Esophagus squamous epithelium (tissue), 5 donors: ENCODE data around the gene NUDT13. TPM values are rescaled to one million over a fixed set of nuclear protein-coding genes. Genes with fewer than 3 reads are reported as not detected.

ENCODE experiments used
- DNase-seq: peaks from one replicate; lab custom pipeline; 2025; lab: John Stamatoyannopoulos, UW
- H3K27ac ChIP-seq, 4 donors: fragments of 200-600 bp; sonication (generic); one replicate each; pipeline ENCODE4 v1.5.1; 2016 to 2019; ENCODE audit warnings: mild to moderate bottlenecking in 1 of 4
- H3K27me3 ChIP-seq, 4 donors: fragments of 200-600 bp; sonication (generic); 1 replicate in 3 of 4; 2 replicates in 1 of 4; pipeline versions ENCODE4 v1.5.1 to v1.6.0; 2017 to 2021; ENCODE audit warnings: antibody characterized with exemption in 1 of 4
- H3K36me3 ChIP-seq, 3 donors: fragments of 200-600 bp; sonication (generic); one replicate each; pipeline ENCODE4 v1.5.1; 2016 to 2019
- H3K4me1 ChIP-seq, 3 donors: fragments of 200-600 bp; sonication (generic); one replicate each; pipeline ENCODE4 v1.5.1; 2017 to 2019
- H3K4me3 ChIP-seq, 4 donors: fragments of 200-600 bp; sonication (generic); 1 replicate in 3 of 4; 2 replicates in 1 of 4; pipeline ENCODE4 v1.5.1; 2016 to 2019; ENCODE audit warnings: mild to moderate bottlenecking in 2 of 4, moderate library complexity in 1 of 4
- H3K9me3 ChIP-seq, 3 donors: fragments of 200-600 bp; sonication (generic); one replicate each; pipeline ENCODE4 v1.5.1; 2016 to 2019
- CTCF ChIP-seq, 6 experiments: fragments of 450-650 bp in 4 of 6; fragments of 200-600 bp in 2 of 6; sonication (generic) in 2 of 6; IDR thresholded peaks; one replicate each; pipeline ENCODE4 v1.5.1; 2016 to 2019; ENCODE audit warnings: antibody characterized with exemption in 6 of 6, mild to moderate bottlenecking in 4 of 6, moderate library complexity in 4 of 6
- POLR2A ChIP-seq, 4 donors: fragments of 450-650 bp; IDR thresholded peaks; one replicate each; pipeline ENCODE4 v1.6.1; 2017; ENCODE audit warnings: antibody characterized with exemption in 4 of 4, mild to moderate bottlenecking in 4 of 4, moderate library complexity in 3 of 4
- WGBS, 2 donors: methylation state at CpG; one replicate each; pipeline ENCODE4 v1.1.5; 2018; 5-methylcytosine and 5-hydroxymethylcytosine counted together
- intact Hi-C: fragments of 100-400 bp; cut with DNase I; formaldehyde crosslinking; loops from one replicate; pipeline ENCODE4 v1.15.0; 2022
- total RNA-seq, 4 donors: library from RNA; depleted of rRNA; stranded (reverse); fragments of >200 nt; gene quantifications; one replicate each; pipeline ENCODE4 v1.1.0, GENCODE V29; 2016
- donor health status: DM: yes; HTN: yes; CAD: no.

Gene NUDT13
- total RNA-seq, 4 donors from 2014 or later, result 0.88 to 1.9 (median 1.3) TPM; not detected in 1

- WGBS, 2 donors, result 2 to 5% methylated on average over 5 of the region's 5 CpGs
- H3K4me1 ChIP-seq, result peaks cover 0 to 33% (median 14%) of the 10 kb centered on the region in 3 donors
- peak overlapping the region in 3 of 4 donors; percentile 92 to 96 (median 95) for H3K27ac ChIP-seq
- H3K36me3 ChIP-seq, result peaks cover 0 to under 1% (median 0%) of the 10 kb centered on the region in 3 donors
- no peaks in the 10 kb centered on the region for H3K9me3 ChIP-seq
- peak overlapping the region; percentile 66 to 93 (median 87) for H3K4me3 ChIP-seq
- TF ChIP-seq CTCF (IDR thresholded peaks at IDR 0.05), result no peak
- no peak for TF ChIP-seq POLR2A (IDR thresholded peaks at IDR 0.05)
- H3K27me3 ChIP-seq, result no peaks in the 10 kb centered on the region
- intact Hi-C loops, result no loop called here
- no peak for DNase-seq
Observed at GRCh38 chr10:73094986-73095480, 15.2 kb upstream of the NUDT13 start.

GRCh38 chr10:73095481-73096021 is 14.7 kb upstream of the NUDT13 start:
- TF ChIP-seq POLR2A (IDR thresholded peaks at IDR 0.05), result no peak
- TF ChIP-seq CTCF (IDR thresholded peaks at IDR 0.05), result no peak
- intact Hi-C loops, result no loop called here
- peak overlapping the region; percentile 92 to 96 (median 95) for H3K27ac ChIP-seq
- peak overlapping the region; percentile 66 to 93 (median 87) for H3K4me3 ChIP-seq
- 1% methylated on average over 14 of the region's 14 CpGs for WGBS, 2 donors
- H3K27me3 ChIP-seq, result no peaks in the 10 kb centered on the region
- peaks cover 0 to 6% (median 0%) of the 10 kb centered on the region in 3 donors for H3K36me3 ChIP-seq
- DNase-seq, result no peak
- peaks cover 0 to 33% (median 14%) of the 10 kb centered on the region in 3 donors for H3K4me1 ChIP-seq
- H3K9me3 ChIP-seq, result no peaks in the 10 kb centered on the region

GRCh38 chr10:73096041-73096448 is 14.2 kb upstream of the NUDT13 start:
- H3K4me3 ChIP-seq, result peak overlapping the region; percentile 66 to 93 (median 87)
- peaks cover 0 to 9% (median 0%) of the 10 kb centered on the region in 3 donors for H3K36me3 ChIP-seq
- peak overlapping the region; percentile 92 to 96 (median 95) for H3K27ac ChIP-seq
- intact Hi-C loops, result no loop called here
- H3K9me3 ChIP-seq, result no peaks in the 10 kb centered on the region
- WGBS, 2 donors, result 1% methylated on average over 12 to 20 of the region's 29 CpGs
- TF ChIP-seq CTCF (IDR thresholded peaks at IDR 0.05) (no peak), POLR2A (IDR thresholded peaks at IDR 0.05) (peak in 2 of 4 donors; percentile 40 to 41)
- peak; percentile 8 for DNase-seq
- H3K4me1 ChIP-seq, result peaks cover 0 to 33% (median 14%) of the 10 kb centered on the region in 3 donors
- no peaks in the 10 kb centered on the region for H3K27me3 ChIP-seq

GRCh38 chr10:73096449-73097304 is 13.6 kb upstream of the NUDT13 start, which contains the start of gene P4HA1:
TSS of gene P4HA1 (minus strand) at chr10:73096866. CDS start at chr10:73074883, 21,983 bp downstream.
- DNase-seq, result peak; percentile 90
- Histone ChIP-seq H3K9me3 (no peaks in the 10 kb centered on the region), H3K4me3 (peak within 1 kb of the TSS; percentile 66 to 93 (median 87)), H3K36me3 (peaks cover 0 to 9% (median 0%) of the 10 kb centered on the region in 3 donors), H3K4me1 (peaks cover 0 to 33% (median 14%) of the 10 kb centered on the region in 3 donors), H3K27ac (peak within 1 kb of the TSS; percentile 92 to 96 (median 95)), H3K27me3 (no peaks in the 10 kb centered on the region)
- 0 to 1% methylated on average over 20 to 26 of the region's 75 CpGs for WGBS, 2 donors
- intact Hi-C loops, result no loop called here
- TF ChIP-seq CTCF (IDR thresholded peaks at IDR 0.05) (peak; percentile 57 to 77 (median 70)), POLR2A (IDR thresholded peaks at IDR 0.05) (peak in 3 of 4 donors; percentile 32 to 95 (median 90))
